ENCODE results near the gene MEIS1.

MEIS1 gene

DNA sequence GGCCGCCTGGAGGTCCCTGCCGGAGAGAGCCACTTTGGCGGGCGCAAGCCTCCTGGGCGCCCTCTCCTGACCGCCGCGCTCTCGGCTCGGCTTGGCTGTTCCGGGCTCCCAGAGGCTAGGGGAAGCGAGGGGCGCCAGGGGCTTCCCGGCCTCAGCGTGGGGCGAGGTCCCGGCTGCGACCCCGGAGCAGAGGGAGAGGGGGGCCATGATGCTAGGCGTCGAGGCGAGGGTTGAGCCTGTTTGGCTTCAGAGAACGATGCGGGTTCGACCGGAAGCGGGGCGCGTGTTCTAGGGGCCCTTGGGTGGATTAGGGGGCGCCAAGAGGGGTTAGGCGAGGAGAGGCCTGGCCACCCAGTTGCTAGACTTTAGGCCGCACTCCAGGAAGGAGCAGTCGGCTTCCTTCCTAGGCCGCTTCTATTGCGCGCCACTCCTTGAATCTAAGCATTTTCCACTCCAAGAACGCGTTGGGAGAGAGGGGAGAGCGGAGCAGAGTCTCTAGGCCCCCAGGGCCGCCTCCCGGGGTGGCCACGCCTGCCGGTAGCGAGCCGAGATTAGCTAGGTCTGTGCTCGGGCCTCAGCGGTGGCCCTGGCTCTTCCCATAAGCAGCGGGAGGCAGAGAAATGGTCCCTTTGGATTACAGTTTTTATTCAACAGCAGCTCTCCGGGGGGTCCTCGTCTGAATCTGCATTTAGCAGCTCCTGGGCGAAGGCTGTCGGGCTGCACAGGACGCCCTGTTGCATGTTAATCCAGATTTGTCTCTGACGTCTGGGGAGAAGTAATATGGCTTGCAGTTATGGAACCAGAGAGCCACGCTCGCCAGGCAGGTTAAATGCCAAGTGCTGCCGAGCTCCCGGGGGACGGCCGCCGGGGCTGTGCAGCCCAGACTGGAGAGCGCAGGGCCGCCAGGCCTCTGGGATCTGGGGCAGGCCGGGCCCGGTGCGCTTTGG lies 11.3 kb downstream of the MEIS1 start:
- no peak for DNase-seq
- no peak overlapping the region for H2AFZ ChIP-seq (ENCODE audit: low read length)
- 0 out of 2 replicates have a peak, but pooled peaks cover 5% of the 10 kb centered on the region for H3K36me3 ChIP-seq (replicated peaks; ENCODE audit: insufficient read depth, low read length)
- H4K20me1 ChIP-seq (ENCODE audit: insufficient read depth, low read length) = no peaks in the 10 kb centered on the region
- H3K9me2 ChIP-seq (replicated peaks; ENCODE audit: insufficient read depth, low read length) = no peaks in the 10 kb centered on the region
- no peak overlapping the region for H3K4me3 ChIP-seq (ENCODE audit: low read length)
- no peaks in the 10 kb centered on the region for H3F3A ChIP-seq (ENCODE audit: insufficient read depth, low read length)
- H3K27ac ChIP-seq (ENCODE audit: low read length) = no peak overlapping the region
- no peak overlapping the region for H3K9ac ChIP-seq (ENCODE audit: low read length)
- H3K4me2 ChIP-seq (ENCODE audit: low read depth, low read length) = no peak overlapping the region
- no peaks in the 10 kb centered on the region for H3K4me1 ChIP-seq (ENCODE audit: low read length)
- H3K9me3 ChIP-seq (replicated peaks; ENCODE audit: insufficient read depth, low read length) = no peaks in the 10 kb centered on the region
- TF ChIP-seq EZH2 (optimal IDR thresholded peaks at IDR 0.05; ENCODE audit: low read depth, low read length) (no peak), EZH2phosphoT487 (IDR thresholded peaks at IDR 0.05; ENCODE audit: low read length) (no peak)
- TF ChIP-seq, protein P1, sequence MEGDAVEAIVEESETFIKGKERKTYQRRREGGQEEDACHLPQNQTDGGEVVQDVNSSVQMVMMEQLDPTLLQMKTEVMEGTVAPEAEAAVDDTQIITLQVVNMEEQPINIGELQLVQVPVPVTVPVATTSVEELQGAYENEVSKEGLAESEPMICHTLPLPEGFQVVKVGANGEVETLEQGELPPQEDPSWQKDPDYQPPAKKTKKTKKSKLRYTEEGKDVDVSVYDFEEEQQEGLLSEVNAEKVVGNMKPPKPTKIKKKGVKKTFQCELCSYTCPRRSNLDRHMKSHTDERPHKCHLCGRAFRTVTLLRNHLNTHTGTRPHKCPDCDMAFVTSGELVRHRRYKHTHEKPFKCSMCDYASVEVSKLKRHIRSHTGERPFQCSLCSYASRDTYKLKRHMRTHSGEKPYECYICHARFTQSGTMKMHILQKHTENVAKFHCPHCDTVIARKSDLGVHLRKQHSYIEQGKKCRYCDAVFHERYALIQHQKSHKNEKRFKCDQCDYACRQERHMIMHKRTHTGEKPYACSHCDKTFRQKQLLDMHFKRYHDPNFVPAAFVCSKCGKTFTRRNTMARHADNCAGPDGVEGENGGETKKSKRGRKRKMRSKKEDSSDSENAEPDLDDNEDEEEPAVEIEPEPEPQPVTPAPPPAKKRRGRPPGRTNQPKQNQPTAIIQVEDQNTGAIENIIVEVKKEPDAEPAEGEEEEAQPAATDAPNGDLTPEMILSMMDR (IDR thresholded peaks at IDR 0.05; ENCODE audit: low read length) = no peak
- no peaks in the 10 kb centered on the region for H3K27me3 ChIP-seq (replicated peaks; ENCODE audit: insufficient read depth, low read length)
- peaks cover 92% of the 10 kb centered on the region for H3K79me2 ChIP-seq (ENCODE audit: low read length)

DNA sequence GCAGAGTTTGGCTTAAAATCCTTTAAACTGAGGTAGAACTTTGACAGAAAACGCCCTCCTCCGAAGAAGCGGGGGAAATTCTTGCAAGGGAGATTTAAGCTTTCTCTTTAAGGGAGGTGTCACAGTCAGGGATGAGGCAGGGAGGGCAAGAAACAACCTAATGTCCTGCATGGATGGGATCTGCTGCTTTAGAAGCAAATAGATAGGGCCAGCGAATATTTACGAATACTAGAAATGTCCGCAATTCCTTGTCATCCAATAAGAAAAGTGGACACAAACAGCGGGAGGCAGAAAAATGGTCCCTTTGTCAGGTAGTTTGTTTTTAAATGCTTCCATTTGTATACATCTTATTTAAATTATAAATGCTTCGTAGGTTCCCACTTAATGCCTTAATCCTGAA lies 12.0 kb downstream of the MEIS1 start:
- TF ChIP-seq EZH2phosphoT487 (IDR thresholded peaks at IDR 0.05; ENCODE audit: low read length) (no peak), EZH2 (optimal IDR thresholded peaks at IDR 0.05; ENCODE audit: low read depth, low read length) (no peak)
- TF ChIP-seq, protein P1 (IDR thresholded peaks at IDR 0.05; ENCODE audit: low read length) = no peak
- no peaks in the 10 kb centered on the region for H3K9me2 ChIP-seq (replicated peaks; ENCODE audit: insufficient read depth, low read length)
- no peaks in the 10 kb centered on the region for H3K9me3 ChIP-seq (replicated peaks; ENCODE audit: insufficient read depth, low read length)
- no peak overlapping the region for H3K4me3 ChIP-seq (ENCODE audit: low read length)
- 0 out of 2 replicates have a peak, but pooled peaks cover 5% of the 10 kb centered on the region for H3K36me3 ChIP-seq (replicated peaks; ENCODE audit: insufficient read depth, low read length)
- no peaks in the 10 kb centered on the region for H3F3A ChIP-seq (ENCODE audit: insufficient read depth, low read length)
- no peak overlapping the region for H3K4me2 ChIP-seq (ENCODE audit: low read depth, low read length)
- no peak overlapping the region for H3K27ac ChIP-seq (ENCODE audit: low read length)
- H2AFZ ChIP-seq (ENCODE audit: low read length) = no peak overlapping the region
- H3K27me3 ChIP-seq (replicated peaks; ENCODE audit: insufficient read depth, low read length) = no peaks in the 10 kb centered on the region
- H3K9ac ChIP-seq (ENCODE audit: low read length) = no peak overlapping the region
- H4K20me1 ChIP-seq (ENCODE audit: insufficient read depth, low read length) = no peaks in the 10 kb centered on the region
- peaks cover 90% of the 10 kb centered on the region for H3K79me2 ChIP-seq (ENCODE audit: low read length)
- H3K4me1 ChIP-seq (ENCODE audit: low read length) = no peaks in the 10 kb centered on the region
- no peak for DNase-seq

DNA sequence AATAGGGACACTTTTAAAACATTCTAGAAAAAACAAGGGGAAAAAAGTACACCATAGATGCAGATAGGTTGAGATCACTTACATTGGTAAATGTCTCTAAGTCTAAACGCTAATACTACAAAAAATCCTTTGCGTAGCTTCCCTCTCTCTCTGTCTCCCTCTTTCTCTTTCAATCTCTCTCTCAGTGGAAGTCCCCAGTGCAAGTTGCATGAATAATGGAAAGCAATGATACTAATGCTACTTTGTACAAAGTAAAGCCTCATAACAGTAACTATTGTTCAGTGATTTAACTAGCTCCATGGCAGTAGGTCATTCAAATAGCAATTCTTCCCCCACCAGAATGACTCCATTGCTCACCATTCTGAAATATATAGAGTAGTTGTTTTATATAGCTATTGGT lies 12.8 kb downstream of the MEIS1 start:
- Histone ChIP-seq H3K36me3 (replicated peaks; ENCODE audit: insufficient read depth, low read length) (0 out of 2 replicates have a peak, but pooled peaks cover under 1% of the 10 kb centered on the region), H3K27me3 (replicated peaks; ENCODE audit: insufficient read depth, low read length) (no peaks in the 10 kb centered on the region)

More for the DNA sequence above, 12.8 kb downstream of the MEIS1 start:
- Histone ChIP-seq H3F3A (ENCODE audit: insufficient read depth, low read length) (no peaks in the 10 kb centered on the region), H2AFZ (ENCODE audit: low read length) (no peak overlapping the region), H3K27ac (ENCODE audit: low read length) (no peak overlapping the region), H4K20me1 (ENCODE audit: insufficient read depth, low read length) (no peaks in the 10 kb centered on the region), H3K4me2 (ENCODE audit: low read depth, low read length) (no peak overlapping the region), H3K4me3 (ENCODE audit: low read length) (no peak overlapping the region), H3K79me2 (ENCODE audit: low read length) (peaks cover 89% of the 10 kb centered on the region), H3K9ac (ENCODE audit: low read length) (no peak overlapping the region), H3K9me2 (replicated peaks; ENCODE audit: insufficient read depth, low read length) (no peaks in the 10 kb centered on the region), H3K9me3 (replicated peaks; ENCODE audit: insufficient read depth, low read length) (no peaks in the 10 kb centered on the region), H3K4me1 (ENCODE audit: low read length) (no peaks in the 10 kb centered on the region)
- TF ChIP-seq EZH2 (optimal IDR thresholded peaks at IDR 0.05; ENCODE audit: low read depth, low read length) (no peak), EZH2phosphoT487 (IDR thresholded peaks at IDR 0.05; ENCODE audit: low read length) (no peak)
- TF ChIP-seq, protein P1 (IDR thresholded peaks at IDR 0.05; ENCODE audit: low read length) = no peak
- no peak for DNase-seq
